ENCODE results near the gene LTB. TPM values are rescaled to one million over a fixed set of nuclear protein-coding genes. Genes with fewer than 3 reads are reported as not detected.

LTB gene
- total and polyA plus RNA-seq, 2 of the 13 experiments (the other 11 are each of a cell fraction or from before 2014, with no cell fraction given) = 0.09 to 0.22 TPM

DNA sequence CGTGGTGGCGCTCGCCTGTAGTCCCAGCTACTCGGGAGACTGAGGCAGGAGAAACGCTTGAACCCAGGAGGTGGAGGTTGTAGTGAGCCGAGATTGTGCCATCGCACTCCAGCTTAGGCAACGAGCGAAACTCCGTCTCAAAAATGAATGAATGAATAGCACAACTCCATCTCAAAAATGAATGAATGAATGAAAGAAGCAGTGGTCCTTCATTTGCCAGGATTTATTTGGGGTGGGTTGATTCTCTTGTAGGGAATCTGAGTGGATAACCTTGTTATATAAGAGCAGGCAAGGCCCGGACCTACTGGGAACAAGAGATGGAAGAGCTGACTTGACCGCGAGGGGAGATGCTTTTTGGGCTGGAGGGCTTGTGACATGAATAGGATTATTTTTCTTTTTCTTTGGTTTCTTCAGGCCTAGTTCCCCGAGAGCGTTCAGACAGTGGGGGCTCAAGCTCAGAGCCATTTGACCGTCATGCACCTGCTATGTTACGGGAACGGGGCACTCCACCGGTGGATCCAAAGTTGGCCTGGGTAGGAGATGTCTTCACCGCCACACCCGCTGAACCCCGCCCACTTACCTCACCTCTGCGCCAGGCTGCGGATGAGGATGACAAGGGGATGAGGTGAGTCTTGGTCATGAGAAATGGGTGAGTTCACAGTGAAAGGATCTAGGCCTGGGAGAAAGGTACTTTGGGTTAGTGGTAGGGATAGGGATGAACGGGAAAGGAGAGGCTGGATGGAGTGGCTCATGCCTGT lies 48.1 kb upstream of the LTB start:
- Histone ChIP-seq H3K9me3 (ENCODE audit: low read length) (no peaks in the 10 kb centered on the region), H3K27me3 (ENCODE audit: control insufficient read depth in 1 of 2, insufficient read depth in 2 of 2, low read length in 2 of 2) (no peaks in the 10 kb centered on the region), H3K27ac (ENCODE audit: extremely low read length, insufficient read depth, low read length) (no peak overlapping the region), H3K9ac (ENCODE audit: insufficient read depth, low read depth, low read length) (no peak overlapping the region), H3K4me2 (ENCODE audit: low read depth, low read length) (no peak overlapping the region), H3K4me3 (replicated peaks in 1 of 3; ENCODE audit: insufficient read depth in 1 of 3, low read depth in 2 of 3, low read length in 3 of 3) (no peak overlapping the region), H4K20me1 (ENCODE audit: insufficient read depth, low read length) (0 out of 2 replicates have a peak, but pooled peaks cover 2% of the 10 kb centered on the region), H3K4me1 (ENCODE audit: insufficient read depth, low read length) (no peaks in the 10 kb centered on the region), H3K79me2 (ENCODE audit: insufficient read depth, low read length) (no peaks in the 10 kb centered on the region), H3K36me3 (replicated peaks in 1 of 2; ENCODE audit: control insufficient read depth in 1 of 2, insufficient read depth in 2 of 2, low read length in 2 of 2) (peaks cover 76 to 100% of the 10 kb centered on the region in 2 experiments), H2AFZ (ENCODE audit: low read length) (no peak overlapping the region)
- TF ChIP-seq MAFG (CRISPR knock-in tag; IDR thresholded peaks at IDR 0.05) (no peak), POLR2G (IDR thresholded peaks at IDR 0.05; ENCODE audit: low read depth, low read length) (peak; percentile 53; the same call in 1 of the 2 replicates), ZNF17 (CRISPR knock-in tag; IDR thresholded peaks at IDR 0.05) (no peak), RBM22 (optimal IDR thresholded peaks at IDR 0.05; ENCODE audit: low read length) (peak; percentile 81), RBFOX2 (IDR thresholded peaks at IDR 0.05; ENCODE audit: low read depth, low read length) (peak; percentile 54), SSRP1 (CRISPR knock-in tag; IDR thresholded peaks at IDR 0.05) (0 out of 2 replicates have a peak, but pooled peaks have one; percentile 49), SOX13 (IDR thresholded peaks at IDR 0.05) (no peak), SOX13 (CRISPR knock-in tag; conservative IDR thresholded peaks at IDR 0.05 in 1 of 2, IDR thresholded peaks at IDR 0.05 in 1 of 2) (no peak), FUBP1 (CRISPR knock-in tag; IDR thresholded peaks at IDR 0.05; ENCODE audit: borderline replicate concordance) (no peak), SP4 (CRISPR knock-in tag; IDR thresholded peaks at IDR 0.05) (0 out of 2 replicates have a peak, but pooled peaks have one; percentile 36), AGO2 (optimal IDR thresholded peaks at IDR 0.05; ENCODE audit: low read depth, low read length) (peak; percentile 18)
- POLR2A ChIA-PET = interaction anchor here (1.1 to 2.9 kb wide), 4 partner anchors 9 to 30 kb away, joined by 3 to 11 read pairs (median 7); partner anchors contain the start of genes APOM and C6orf47
- 98% methylated on average over 25 of the region's 25 CpGs for WGBS (ENCODE audit: low lambda C conversion rate)
- DNase-seq (ENCODE audit: low spot score) (no peak), FAIRE-seq (no peak), ATAC-seq (no peak)
- BruUV-seq (replicated peaks) = no TSS peak
- in situ Hi-C loops (cut with HindIII; ENCODE audit: extremely low pct_ligation_motif_present, low pct_unique_long_range_greater_than_20kb) (no loop called here), intact Hi-C loops (cut with micrococcal nuclease; ENCODE audit: unreplicated experiment) (no loop called here)
- CTCF ChIA-PET (ENCODE audit: low intra/inter-chr PET ratio, low total read pairs) = no interaction called here
